Activated gamma-delta T cell treated with Interleukin-2 at 50 U/mL for 16 hours (primary cell): ENCODE data around the gene SLC2A9.

Experiments used
- DNase-seq: peaks from one replicate; pipeline ENCODE4 v3.0.0-alpha.2; 2020

Gene SLC2A9

GRCh38 chr4:10041036-10041435 is 19.7 kb upstream of the SLC2A9 start:
- DNase-seq = no peak

- no peak for DNase-seq
Measured at GRCh38 chr4:10040049-10040892, 19.0 kb upstream of the SLC2A9 start.

GRCh38 chr4:10036807-10037342 is 15.6 kb upstream of the SLC2A9 start:
- no peak for DNase-seq

GRCh38 chr4:10035130-10035529 is 13.8 kb upstream of the SLC2A9 start:
- no peak for DNase-seq

GRCh38 chr4:10034612-10035104 is 13.4 kb upstream of the SLC2A9 start:
- no peak for DNase-seq

GRCh38 chr4:10034136-10034535 is 12.8 kb upstream of the SLC2A9 start:
- no peak for DNase-seq

GRCh38 chr4:10033191-10033881 is 12.0 kb upstream of the SLC2A9 start:
- no peak for DNase-seq

- no peak for DNase-seq
Measured at GRCh38 chr4:10032625-10033024, 11.3 kb upstream of the SLC2A9 start.

- no peak for DNase-seq
Measured at GRCh38 chr4:10031668-10032590, 10.6 kb upstream of the SLC2A9 start.

GRCh38 chr4:10030972-10031667 is 9.8 kb upstream of the SLC2A9 start:
- DNase-seq = no peak

- no peak for DNase-seq
Measured at GRCh38 chr4:10029403-10029802, 8.1 kb upstream of the SLC2A9 start.

- DNase-seq = no peak
Measured at GRCh38 chr4:10028910-10029309, 7.6 kb upstream of the SLC2A9 start.

- DNase-seq = no peak
Measured at GRCh38 chr4:10026485-10026884, 5.2 kb upstream of the SLC2A9 start.

- no peak for DNase-seq
Measured at GRCh38 chr4:10025230-10025806, 4.0 kb upstream of the SLC2A9 start.

- DNase-seq = no peak
Measured at GRCh38 chr4:10024303-10024702, 3.0 kb upstream of the SLC2A9 start.

- DNase-seq = no peak
Measured at GRCh38 chr4:10023806-10024205, 2.5 kb upstream of the SLC2A9 start.

GRCh38 chr4:10023050-10023419 is 1.7 kb upstream of the SLC2A9 start:
- DNase-seq = no peak

GRCh38 chr4:10022346-10023049 is 1.2 kb upstream of the SLC2A9 start:
- no peak for DNase-seq

- no peak for DNase-seq
Measured at GRCh38 chr4:10021653-10022023, 341 bp upstream of the SLC2A9 start.

- no peak for DNase-seq
Measured at GRCh38 chr4:10020106-10020505, 1.2 kb downstream of the SLC2A9 start.

- no peak for DNase-seq
Measured at GRCh38 chr4:10019521-10020051, 1.7 kb downstream of the SLC2A9 start.
